MM.1S (cell line): ENCODE measurements around the gene MARK4.

Source experiments
- DNase-seq: peaks from one replicate; pipeline ENCODE4 v3.0.0-alpha.2; 2015
- H2AFZ ChIP-seq: fragments of 300-600 bp; sonication (generic); 2 replicates; pipeline ENCODE4 v1.6.0; 2016; ENCODE audit warnings: antibody characterized with exemption, low read length
- H3F3A ChIP-seq: fragments of 300-600 bp; sonication (generic); 2 replicates; pipeline ENCODE4 v1.6.1; 2016; ENCODE audit warnings: mild to moderate bottlenecking, antibody characterized with exemption, low read length, moderate library complexity, mixed read lengths; ENCODE audit not compliant: insufficient read depth
- H3K27ac ChIP-seq: fragments of 300-600 bp; sonication (generic); 2 replicates; pipeline ENCODE4 v1.5.1; 2016; ENCODE audit warnings: mild to moderate bottlenecking, low read length
- H3K27me3 ChIP-seq: fragments of 300-600 bp; sonication (generic); replicated peaks from 2 replicates; pipeline ENCODE4 v1.6.0; 2016; ENCODE audit warnings: low read length; ENCODE audit not compliant: insufficient read depth
- H3K36me3 ChIP-seq: fragments of 300-600 bp; sonication (generic); replicated peaks from 2 replicates; pipeline ENCODE4 v1.6.1; 2016; ENCODE audit warnings: mild to moderate bottlenecking, low read length, mixed read lengths; ENCODE audit not compliant: insufficient read depth
- H3K4me1 ChIP-seq: fragments of 300-600 bp; sonication (generic); 2 replicates; pipeline ENCODE4 v1.6.1; 2016; ENCODE audit warnings: low read length, mixed read lengths
- H3K4me2 ChIP-seq: fragments of 300-600 bp; sonication (generic); 2 replicates; pipeline ENCODE4 v1.6.0; 2016; ENCODE audit warnings: low read depth, low read length
- H3K4me3 ChIP-seq: fragments of 300-600 bp; sonication (generic); 2 replicates; pipeline ENCODE4 v1.5.1; 2016; ENCODE audit warnings: low read length, mixed read lengths
- H3K79me2 ChIP-seq: fragments of 300-600 bp; sonication (generic); 2 replicates; pipeline ENCODE4 v1.6.1; 2016; ENCODE audit warnings: mixed run types, low read length, mixed read lengths
- H3K9ac ChIP-seq: fragments of 300-600 bp; sonication (generic); 2 replicates; pipeline ENCODE4 v1.6.1; 2016; ENCODE audit warnings: low read length, mixed read lengths
- H3K9me2 ChIP-seq: fragments of 300-600 bp; sonication (generic); replicated peaks from 2 replicates; pipeline ENCODE4 v1.6.1; 2016; ENCODE audit warnings: mild to moderate bottlenecking, low read length, mixed read lengths; ENCODE audit not compliant: insufficient read depth
- H3K9me3 ChIP-seq: fragments of 300-600 bp; sonication (generic); replicated peaks from 2 replicates; pipeline ENCODE4 v1.6.1; 2016; ENCODE audit warnings: mild to moderate bottlenecking, low read length, mixed read lengths; ENCODE audit not compliant: insufficient read depth
- H4K20me1 ChIP-seq: fragments of 300-600 bp; sonication (generic); 2 replicates; pipeline ENCODE4 v1.6.1; 2016; ENCODE audit warnings: mild to moderate bottlenecking, low read length, moderate library complexity, mixed read lengths; ENCODE audit not compliant: insufficient read depth
- EZH2 ChIP-seq: fragments of 300-600 bp; sonication (generic); optimal IDR thresholded peaks from 2 replicates; pipeline ENCODE3; 2017; ENCODE audit warnings: low read depth, mild to moderate bottlenecking, antibody characterized with exemption, low read length, mixed read lengths
- EZH2phosphoT487 ChIP-seq: fragments of 300-600 bp; sonication (generic); IDR thresholded peaks from 2 replicates; pipeline ENCODE4 v1.6.1; 2018; ENCODE audit warnings: antibody characterized with exemption, low read length
- TF ChIP-seq, protein P1 (sequence below): fragments of 300-600 bp; sonication (generic); IDR thresholded peaks from 2 replicates; pipeline ENCODE4 v1.5.1; 2016; ENCODE audit warnings: antibody characterized with exemption, low read length, mixed read lengths

Gene MARK4

DNA sequence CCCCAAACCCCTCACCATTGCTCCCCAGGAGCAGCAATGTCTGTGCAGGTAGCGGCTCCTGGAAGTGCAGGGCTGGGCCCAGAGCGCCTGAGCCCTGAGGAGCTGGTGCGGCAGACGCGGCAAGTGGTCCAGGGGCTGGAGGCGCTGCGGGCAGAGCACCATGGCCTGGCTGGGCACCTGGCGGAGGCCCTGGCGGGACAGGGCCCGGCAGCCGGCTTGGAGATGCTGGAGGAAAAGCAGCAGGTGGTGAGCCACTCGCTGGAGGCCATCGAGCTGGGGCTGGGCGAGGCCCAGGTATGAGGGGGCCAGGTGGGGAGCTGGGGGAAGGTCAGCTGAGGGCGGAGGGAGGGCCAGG lies 94.4 kb downstream of the MARK4 start:
- DNase-seq = no peak
- Histone ChIP-seq H3K36me3 (no peaks in the 10 kb centered on the region), H3K9me3 (no peaks in the 10 kb centered on the region), H3K9me2 (no peaks in the 10 kb centered on the region), H3K4me3 (no peak overlapping the region), H3K4me2 (no peak overlapping the region), H3K9ac (no peak overlapping the region), H3K27me3 (peaks cover 45% of the 10 kb centered on the region), H4K20me1 (no peaks in the 10 kb centered on the region), H3K27ac (no peak overlapping the region), H3F3A (no peaks in the 10 kb centered on the region), H3K79me2 (no peaks in the 10 kb centered on the region), H3K4me1 (no peaks in the 10 kb centered on the region), H2AFZ (no peak overlapping the region)
- TF ChIP-seq, protein P1, sequence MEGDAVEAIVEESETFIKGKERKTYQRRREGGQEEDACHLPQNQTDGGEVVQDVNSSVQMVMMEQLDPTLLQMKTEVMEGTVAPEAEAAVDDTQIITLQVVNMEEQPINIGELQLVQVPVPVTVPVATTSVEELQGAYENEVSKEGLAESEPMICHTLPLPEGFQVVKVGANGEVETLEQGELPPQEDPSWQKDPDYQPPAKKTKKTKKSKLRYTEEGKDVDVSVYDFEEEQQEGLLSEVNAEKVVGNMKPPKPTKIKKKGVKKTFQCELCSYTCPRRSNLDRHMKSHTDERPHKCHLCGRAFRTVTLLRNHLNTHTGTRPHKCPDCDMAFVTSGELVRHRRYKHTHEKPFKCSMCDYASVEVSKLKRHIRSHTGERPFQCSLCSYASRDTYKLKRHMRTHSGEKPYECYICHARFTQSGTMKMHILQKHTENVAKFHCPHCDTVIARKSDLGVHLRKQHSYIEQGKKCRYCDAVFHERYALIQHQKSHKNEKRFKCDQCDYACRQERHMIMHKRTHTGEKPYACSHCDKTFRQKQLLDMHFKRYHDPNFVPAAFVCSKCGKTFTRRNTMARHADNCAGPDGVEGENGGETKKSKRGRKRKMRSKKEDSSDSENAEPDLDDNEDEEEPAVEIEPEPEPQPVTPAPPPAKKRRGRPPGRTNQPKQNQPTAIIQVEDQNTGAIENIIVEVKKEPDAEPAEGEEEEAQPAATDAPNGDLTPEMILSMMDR = no peak
- TF ChIP-seq EZH2phosphoT487 = no peak
- no peak for TF ChIP-seq EZH2

DNA sequence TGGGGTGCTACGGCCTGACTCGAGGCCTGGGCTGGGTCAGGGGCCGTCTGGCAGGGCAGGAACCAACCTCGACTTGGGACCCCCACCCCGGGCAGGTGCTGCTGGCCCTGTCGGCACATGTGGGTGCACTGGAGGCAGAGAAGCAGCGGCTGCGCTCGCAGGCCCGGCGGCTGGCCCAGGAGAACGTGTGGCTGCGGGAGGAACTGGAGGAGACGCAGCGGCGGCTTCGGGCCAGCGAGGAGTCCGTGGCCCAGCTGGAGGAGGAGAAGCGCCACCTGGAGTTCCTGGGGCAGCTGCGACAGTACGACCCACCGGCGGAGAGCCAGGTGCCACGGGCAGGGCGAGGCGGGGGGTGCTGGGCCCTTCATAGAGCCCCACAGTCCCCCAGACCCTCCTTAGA lies 95.4 kb downstream of the MARK4 start:
- Histone ChIP-seq H3K27ac (no peak overlapping the region), H4K20me1 (no peaks in the 10 kb centered on the region), H3K79me2 (no peaks in the 10 kb centered on the region), H3K36me3 (no peaks in the 10 kb centered on the region), H3K27me3 (peaks cover 41% of the 10 kb centered on the region), H3K9me3 (no peaks in the 10 kb centered on the region), H3K4me1 (no peaks in the 10 kb centered on the region), H3K4me2 (no peak overlapping the region), H3K9me2 (no peaks in the 10 kb centered on the region), H3K4me3 (no peak overlapping the region), H3F3A (no peaks in the 10 kb centered on the region), H2AFZ (no peak overlapping the region), H3K9ac (no peak overlapping the region)
- DNase-seq = no peak
- TF ChIP-seq, protein P1 = peak; percentile 14
- TF ChIP-seq EZH2phosphoT487 (no peak), EZH2 (no peak)

DNA sequence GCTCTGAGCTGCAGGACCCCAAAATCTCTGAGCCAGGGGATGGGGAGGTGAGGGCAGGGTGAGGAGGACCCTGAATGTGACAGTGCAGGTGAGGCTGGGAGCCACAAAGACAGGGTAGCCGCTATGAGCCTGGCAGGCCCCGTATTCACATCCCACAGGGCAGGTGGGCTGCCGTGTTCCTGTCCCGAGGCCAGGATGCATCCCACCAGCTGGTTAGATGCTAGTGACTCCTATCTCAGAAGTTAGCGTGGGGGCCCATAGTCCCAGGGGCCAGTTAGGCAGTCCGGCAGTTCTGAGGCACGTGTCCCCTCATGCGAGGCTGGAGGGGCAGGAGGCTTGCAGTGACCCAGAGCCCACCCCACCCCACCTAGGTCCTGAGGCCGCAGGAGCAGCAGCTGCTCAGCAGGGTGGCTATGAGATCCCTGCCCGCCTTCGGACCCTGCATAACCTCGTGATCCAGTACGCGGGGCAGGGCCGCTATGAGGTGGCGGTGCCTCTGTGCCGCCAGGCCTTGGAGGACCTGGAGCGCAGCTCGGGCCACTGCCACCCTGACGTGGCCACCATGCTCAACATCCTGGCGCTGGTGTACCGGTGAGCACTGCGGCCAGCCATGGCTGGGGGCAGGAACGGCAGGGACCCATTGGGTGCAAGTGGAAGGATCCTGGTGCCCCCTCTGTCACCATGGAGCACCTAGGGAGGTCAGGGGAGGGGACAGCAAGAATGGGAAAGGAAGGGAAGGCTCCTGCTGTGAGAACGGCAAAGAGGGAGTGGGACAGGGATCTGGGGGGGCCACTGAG lies 96.7 kb downstream of the MARK4 start:
- Histone ChIP-seq H4K20me1 (no peaks in the 10 kb centered on the region), H3K36me3 (no peaks in the 10 kb centered on the region), H3K27me3 (peaks cover 36% of the 10 kb centered on the region), H3K4me2 (no peak overlapping the region), H2AFZ (no peak overlapping the region), H3F3A (no peaks in the 10 kb centered on the region), H3K4me3 (no peak overlapping the region), H3K4me1 (no peaks in the 10 kb centered on the region), H3K9me2 (no peaks in the 10 kb centered on the region), H3K9me3 (no peaks in the 10 kb centered on the region), H3K27ac (no peak overlapping the region), H3K9ac (no peak overlapping the region), H3K79me2 (no peaks in the 10 kb centered on the region)
- no peak for DNase-seq
- TF ChIP-seq EZH2phosphoT487 = no peak
- TF ChIP-seq, protein P1 = no peak
- no peak for TF ChIP-seq EZH2
